Liver (tissue), 9 donors: ENCODE data around the gene PP2D1. TPM values are rescaled to one million over a fixed set of nuclear protein-coding genes. Genes with fewer than 3 reads are reported as not detected.

Experiments
- DNase-seq: peaks from one replicate; pipeline ENCODE4 v3.0.0-alpha.2; 2017; ENCODE audit warnings: low spot score
- H3K27ac ChIP-seq, 2 donors: one replicate each; pipeline ENCODE4 v1.7.0; 2013; ENCODE audit warnings: inconsistent platforms in 2 of 2, low read length in 2 of 2, control low read depth in 1 of 2, low read depth in 1 of 2, mild to moderate bottlenecking in 1 of 2
- H3K27me3 ChIP-seq, 4 donors: one replicate each; pipeline versions ENCODE4 v1.6.1 to v1.7.0; 2013; ENCODE audit warnings: low read length in 3 of 4, inconsistent platforms in 1 of 4, mild to moderate bottlenecking in 1 of 4, moderate library complexity in 1 of 4; ENCODE audit not compliant: control insufficient read depth in 4 of 4, insufficient read depth in 4 of 4
- H3K36me3 ChIP-seq, 4 donors: one replicate each; pipeline versions ENCODE4 v1.6.1 to v1.7.0; 2013; ENCODE audit warnings: low read length in 3 of 4, mild to moderate bottlenecking in 3 of 4, low read depth in 1 of 4, moderate library complexity in 1 of 4; ENCODE audit not compliant: control insufficient read depth in 4 of 4, insufficient read depth in 3 of 4
- H3K4me1 ChIP-seq, 4 donors: one replicate each; pipeline versions ENCODE4 v1.6.1 to v1.7.0; 2013; ENCODE audit warnings: low read length in 3 of 4, mild to moderate bottlenecking in 3 of 4, moderate library complexity in 1 of 4; ENCODE audit not compliant: control insufficient read depth in 4 of 4, insufficient read depth in 4 of 4
- H3K4me3 ChIP-seq, 3 donors: one replicate each; pipeline versions ENCODE4 v1.6.1 to v1.7.0; 2013; ENCODE audit warnings: low read length in 3 of 3, control low read depth in 1 of 3, low read depth in 1 of 3, mild to moderate bottlenecking in 1 of 3
- H3K9ac ChIP-seq, 2 donors: one replicate each; pipeline ENCODE4 v1.7.0; 2013; ENCODE audit warnings: low read length in 2 of 2, mild to moderate bottlenecking in 2 of 2, moderate library complexity in 2 of 2, control low read depth in 1 of 2, low read depth in 1 of 2
- H3K9me3 ChIP-seq, 4 donors: one replicate each; pipeline versions ENCODE4 v1.6.1 to v1.7.0; 2013; ENCODE audit warnings: low read length in 3 of 4; ENCODE audit not compliant: control insufficient read depth in 4 of 4
- ATF3 ChIP-seq: IDR thresholded peaks from 2 replicates; pipeline ENCODE4 v1.6.1; 2016; ENCODE audit warnings: antibody characterized with exemption
- CTCF ChIP-seq: fragments of 150-350 bp; IDR thresholded peaks from 2 replicates; pipeline ENCODE4 v1.5.1; 2017; ENCODE audit warnings: improper control_type of control experiment, low read depth, low read length; ENCODE audit not compliant: missing input control
- EGR1 ChIP-seq, 2 donors: IDR thresholded peaks; 2 replicates each; pipeline ENCODE4 v1.6.1; 2016 to 2018; ENCODE audit warnings: antibody characterized with exemption in 2 of 2, low read depth in 2 of 2
- FOXA1 ChIP-seq: IDR thresholded peaks from 2 replicates; pipeline ENCODE4 v1.6.1; 2016; ENCODE audit warnings: antibody characterized with exemption
- FOXA2 ChIP-seq: IDR thresholded peaks from 2 replicates; pipeline ENCODE4 v1.6.1; 2016; ENCODE audit warnings: antibody characterized with exemption
- GABPA ChIP-seq, 2 donors: IDR thresholded peaks in 1 of 2; conservative IDR thresholded peaks in 1 of 2; 2 replicates each; pipeline ENCODE4 v1.6.1; 2016; ENCODE audit warnings: antibody characterized with exemption in 2 of 2, mild to moderate bottlenecking in 1 of 2, moderate library complexity in 1 of 2
- HNF4A ChIP-seq, 2 donors: conservative IDR thresholded peaks; 2 replicates each; pipeline ENCODE4 v1.6.1; 2016; ENCODE audit warnings: antibody characterized with exemption in 2 of 2, mild to moderate bottlenecking in 2 of 2
- MAX ChIP-seq: IDR thresholded peaks from 2 replicates; pipeline ENCODE4 v1.6.1; 2016; ENCODE audit warnings: antibody characterized with exemption
- NR2F2 ChIP-seq: IDR thresholded peaks from 2 replicates; pipeline ENCODE4 v1.6.1; 2016; ENCODE audit warnings: antibody characterized with exemption
- RAD21 ChIP-seq, 2 donors: IDR thresholded peaks; 2 replicates each; pipeline ENCODE4 v1.6.1; 2016; ENCODE audit warnings: antibody characterized with exemption in 2 of 2, mild to moderate bottlenecking in 2 of 2
- REST ChIP-seq: IDR thresholded peaks from 2 replicates; pipeline ENCODE4 v1.6.1; 2016; ENCODE audit warnings: antibody characterized with exemption, mild to moderate bottlenecking
- RXRA ChIP-seq, 2 donors: IDR thresholded peaks; 2 replicates each; pipeline ENCODE4 v1.6.1; 2017 to 2018; ENCODE audit warnings: antibody characterized with exemption in 2 of 2, mild to moderate bottlenecking in 1 of 2
- SP1 ChIP-seq: IDR thresholded peaks from 2 replicates; pipeline ENCODE4 v1.6.1; 2018; ENCODE audit warnings: antibody characterized with exemption, mild to moderate bottlenecking
- TAF1 ChIP-seq: conservative IDR thresholded peaks from 2 replicates; pipeline ENCODE4 v1.6.1; 2016; ENCODE audit warnings: antibody characterized with exemption, mild to moderate bottlenecking
- YY1 ChIP-seq: IDR thresholded peaks from 2 replicates; pipeline ENCODE4 v1.6.1; 2016; ENCODE audit warnings: antibody characterized with exemption, mild to moderate bottlenecking
- WGBS: extraction: QIAGEN DNeasy Blood & Tissue Kit; methylation state at CpG from one replicate; pipeline ENCODE4 v1.1.7; 2013; 5-methylcytosine and 5-hydroxymethylcytosine counted together
- polyA plus RNA-seq, 2 donors: library from polyadenylated mRNA; stranded (reverse) in 1 of 2; unstranded in 1 of 2; fragments of 200-250 nt in 1 of 2; fragments of >200 nt in 1 of 2; fragmentation: Nextera tagmentation in 1 of 2; extraction: Ambion mirVana in 1 of 2; gene quantifications; one replicate each; pipeline versions ENCODE4 v1.2.1 to v1.2.3, GENCODE V29; 2013 to 2015
- total RNA-seq, 2 donors: library from RNA; depleted of rRNA; stranded (reverse); fragments of >200 nt; gene quantifications; one replicate each; pipeline ENCODE4 v1.2.3, GENCODE V29; 2014
- TF ChIP-seq, protein P1 (sequence below): IDR thresholded peaks from 2 replicates; pipeline ENCODE4 v1.6.1; 2016; ENCODE audit warnings: antibody characterized with exemption
- donor health status: healthy.
- donor health status: healthy.
- donor health status: healthy.
- donor health status: healthy.
- donor health status: healthy.

The PP2D1 gene
- total and polyA plus RNA-seq, 4 donors, result 0.31 TPM; not detected in 3

GRCh38 chr3:20047976-20048883 lies 36.2 kb upstream of the PP2D1 start:
- no peak for DNase-seq
- WGBS, result 67% methylated on average over 9 of the region's 9 CpGs
- peaks cover 2 to 19% (median 12%) of the 10 kb centered on the region in 4 donors for H3K4me1 ChIP-seq
- no peaks in the 10 kb centered on the region for H3K9me3 ChIP-seq
- H3K27ac ChIP-seq, result peak overlapping the region in 1 of 2 donors; percentile 29
- TF ChIP-seq SP1 (no peak), GABPA (IDR thresholded peaks at IDR 0.05 in 1 of 2, conservative IDR thresholded peaks at IDR 0.05 in 1 of 2) (no peak), CTCF (no peak), RAD21 (IDR thresholded peaks at IDR 0.05) (no peak), TAF1 (no peak), YY1 (no peak), MAX (no peak), REST (no peak), HNF4A (conservative IDR thresholded peaks at IDR 0.05) (no peak)
- TF ChIP-seq, protein P1, sequence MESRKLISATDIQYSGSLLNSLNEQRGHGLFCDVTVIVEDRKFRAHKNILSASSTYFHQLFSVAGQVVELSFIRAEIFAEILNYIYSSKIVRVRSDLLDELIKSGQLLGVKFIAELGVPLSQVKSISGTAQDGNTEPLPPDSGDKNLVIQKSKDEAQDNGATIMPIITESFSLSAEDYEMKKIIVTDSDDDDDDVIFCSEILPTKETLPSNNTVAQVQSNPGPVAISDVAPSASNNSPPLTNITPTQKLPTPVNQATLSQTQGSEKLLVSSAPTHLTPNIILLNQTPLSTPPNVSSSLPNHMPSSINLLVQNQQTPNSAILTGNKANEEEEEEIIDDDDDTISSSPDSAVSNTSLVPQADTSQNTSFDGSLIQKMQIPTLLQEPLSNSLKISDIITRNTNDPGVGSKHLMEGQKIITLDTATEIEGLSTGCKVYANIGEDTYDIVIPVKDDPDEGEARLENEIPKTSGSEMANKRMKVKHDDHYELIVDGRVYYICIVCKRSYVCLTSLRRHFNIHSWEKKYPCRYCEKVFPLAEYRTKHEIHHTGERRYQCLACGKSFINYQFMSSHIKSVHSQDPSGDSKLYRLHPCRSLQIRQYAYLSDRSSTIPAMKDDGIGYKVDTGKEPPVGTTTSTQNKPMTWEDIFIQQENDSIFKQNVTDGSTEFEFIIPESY, result no peak
- no peaks in the 10 kb centered on the region for H3K36me3 ChIP-seq
- no peaks in the 10 kb centered on the region for H3K27me3 ChIP-seq
- peak overlapping the region in 1 of 2 donors; percentile 41 for H3K9ac ChIP-seq
- no peak overlapping the region for H3K4me3 ChIP-seq

DNA sequence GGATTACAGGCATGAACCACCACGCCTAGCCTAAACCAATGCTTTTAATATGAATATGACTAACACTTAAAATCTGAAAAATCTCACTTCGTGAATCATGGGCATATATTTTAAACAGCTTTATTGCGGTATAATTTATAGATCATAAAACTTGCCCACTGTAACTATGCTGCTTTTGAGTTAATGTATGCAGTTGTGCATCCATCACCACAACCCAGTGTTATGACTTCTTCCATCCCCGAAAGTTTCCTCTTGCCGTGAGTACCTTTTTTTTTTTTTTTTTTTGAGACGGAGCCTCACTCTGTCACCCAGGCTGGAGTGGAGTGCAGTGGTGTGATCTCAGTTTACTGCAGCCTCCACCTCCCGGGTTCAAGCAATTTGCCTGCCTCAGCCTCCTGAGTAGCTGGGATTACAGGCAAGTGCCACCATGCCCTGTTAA lies 35.3 kb upstream of the PP2D1 start:
- Histone ChIP-seq H3K9ac (no peak overlapping the region), H3K36me3 (no peaks in the 10 kb centered on the region), H3K27ac (no peak overlapping the region), H3K9me3 (no peaks in the 10 kb centered on the region), H3K27me3 (no peaks in the 10 kb centered on the region), H3K4me3 (no peak overlapping the region), H3K4me1 (peaks cover 3 to 28% (median 21%) of the 10 kb centered on the region in 4 donors)
- no peak for DNase-seq
- WGBS, result 84% methylated on average over 7 of the region's 7 CpGs
- TF ChIP-seq FOXA1, result no peak
- TF ChIP-seq EGR1 (IDR thresholded peaks at IDR 0.05; ENCODE audit: low read depth in 2 of 2), result no peak
- no peak for TF ChIP-seq FOXA2
- no peak for TF ChIP-seq TAF1
- no peak for TF ChIP-seq SP1
- no peak for TF ChIP-seq ATF3
- no peak for TF ChIP-seq RXRA (IDR thresholded peaks at IDR 0.05)
- no peak for TF ChIP-seq GABPA (IDR thresholded peaks at IDR 0.05 in 1 of 2, conservative IDR thresholded peaks at IDR 0.05 in 1 of 2)
- no peak for TF ChIP-seq CTCF
- TF ChIP-seq MAX, result no peak
- no peak for TF ChIP-seq NR2F2
